Activated naive CD4-positive, alpha-beta T cell treated with anti-CD3 and anti-CD28 coated beads, Interleukin-2, amount 50 U/mL, for 24 hours (primary cell): ENCODE data around the gene ACBD3.

Source experiments
- H3K27ac Mint-ChIP-seq: one replicate; pipeline ENCODE4 v1.8.0; 2021; ENCODE audit warnings: mild to moderate bottlenecking, mixed read lengths
- H3K27me3 Mint-ChIP-seq: one replicate; pipeline ENCODE4 v1.8.0; 2021; ENCODE audit warnings: mixed read lengths
- H3K36me3 Mint-ChIP-seq: one replicate; pipeline ENCODE4 v1.8.0; 2021; ENCODE audit warnings: mixed read lengths
- H3K4me1 Mint-ChIP-seq: one replicate; pipeline ENCODE4 v1.8.0; 2021; ENCODE audit warnings: mixed read lengths
- H3K4me3 Mint-ChIP-seq: one replicate; pipeline ENCODE4 v1.8.0; 2021; ENCODE audit warnings: mild to moderate bottlenecking, mixed read lengths
- H3K9me3 Mint-ChIP-seq: one replicate; pipeline ENCODE4 v1.8.0; 2021; ENCODE audit warnings: mixed read lengths

The ACBD3 gene

DNA sequence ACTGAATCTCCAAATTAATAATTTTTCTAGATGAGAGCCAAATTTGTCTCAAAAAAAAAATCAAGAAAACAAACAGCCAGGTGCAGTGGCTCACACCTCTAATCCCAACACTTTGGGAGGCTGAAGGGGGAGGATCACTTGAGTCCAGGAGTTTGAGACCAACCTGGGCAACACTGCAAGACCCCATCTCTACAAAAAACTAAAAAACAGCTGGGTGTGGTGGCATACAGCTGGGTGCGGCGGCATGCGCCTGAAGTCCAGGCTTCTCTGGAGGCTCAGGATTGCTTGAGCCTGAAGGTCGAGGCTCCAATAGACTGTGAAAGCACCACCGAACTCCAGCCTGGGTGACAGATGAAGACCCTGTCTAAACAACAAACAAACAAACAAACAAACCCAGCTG, 14.0 kb downstream of the ACBD3 start:
- H3K4me3 Mint-ChIP-seq: no peak overlapping the region
- H3K4me1 Mint-ChIP-seq: peaks cover 39% of the 10 kb centered on the region
- H3K9me3 Mint-ChIP-seq: no peaks in the 10 kb centered on the region
- H3K27ac Mint-ChIP-seq: no peak overlapping the region
- peaks cover 3% of the 10 kb centered on the region for H3K36me3 Mint-ChIP-seq
- no peaks in the 10 kb centered on the region for H3K27me3 Mint-ChIP-seq

DNA sequence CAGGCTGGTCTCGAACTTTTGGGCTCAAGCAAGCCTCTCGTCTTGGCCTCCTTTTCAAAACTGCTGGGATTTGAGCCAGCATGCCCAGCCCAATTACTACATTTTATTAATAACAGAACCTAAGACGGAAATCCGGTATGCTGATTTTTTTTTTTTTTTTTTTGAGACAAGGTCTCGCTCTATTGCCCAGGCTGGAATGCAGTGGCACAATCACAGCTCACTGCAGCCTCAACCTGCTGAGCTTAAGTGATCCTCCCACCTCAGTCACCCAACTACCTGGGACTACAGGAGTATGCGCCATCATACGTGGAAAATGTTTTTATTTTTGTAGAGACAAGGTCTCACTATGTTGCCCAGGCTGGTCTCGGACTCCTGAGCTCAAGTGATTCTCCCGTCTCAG, 20.2 kb downstream of the ACBD3 start:
- Mint-ChIP-seq H3K36me3 (peaks cover 10% of the 10 kb centered on the region), H3K27me3 (no peaks in the 10 kb centered on the region)

DNA sequence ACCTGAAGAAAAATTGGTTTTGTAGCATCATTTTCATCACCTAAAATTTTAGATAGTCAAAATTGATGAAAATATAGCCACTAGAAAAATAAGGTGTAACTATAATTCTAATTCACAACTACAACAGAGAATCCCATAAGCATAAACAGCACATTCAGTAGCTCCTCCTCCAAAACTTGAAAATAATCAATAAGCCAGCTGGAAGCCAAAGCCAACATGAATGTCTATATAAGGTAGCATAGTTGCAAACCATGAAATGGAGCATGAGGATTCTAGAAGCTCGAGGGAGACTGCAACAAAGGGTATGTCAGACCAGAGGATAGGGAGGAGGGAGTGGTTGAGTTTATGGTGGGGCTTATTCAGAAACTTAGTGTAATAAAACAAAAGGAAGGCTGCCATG, 22.4 kb downstream of the ACBD3 start:
- Mint-ChIP-seq H3K4me3 (no peak overlapping the region), H3K4me1 (peaks cover 19% of the 10 kb centered on the region), H3K27me3 (no peaks in the 10 kb centered on the region)

More for the DNA sequence above, 20.2 kb downstream of the ACBD3 start:
- H3K27ac Mint-ChIP-seq: no peak overlapping the region
- H3K9me3 Mint-ChIP-seq: no peaks in the 10 kb centered on the region
- H3K4me3 Mint-ChIP-seq: no peak overlapping the region
- H3K4me1 Mint-ChIP-seq: peaks cover 13% of the 10 kb centered on the region

DNA sequence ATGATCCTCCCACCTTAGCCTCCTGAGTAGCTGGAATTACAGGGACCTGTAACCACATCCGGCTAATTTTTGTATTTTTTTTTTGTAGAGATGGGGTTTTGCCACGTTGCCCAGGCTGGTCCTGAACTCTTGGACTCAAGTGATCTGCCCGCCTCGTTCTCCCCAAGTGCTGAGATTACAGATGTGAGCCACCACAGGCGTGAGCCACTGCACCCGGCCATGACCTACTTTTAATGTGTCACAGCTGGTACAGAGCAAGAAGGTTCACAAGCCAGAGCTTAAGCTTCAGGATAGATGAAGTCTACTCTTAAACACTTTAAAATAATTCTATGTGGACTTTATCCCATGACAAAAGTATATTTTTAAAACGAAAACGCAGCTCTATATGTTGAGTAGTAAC, 23.6 kb downstream of the ACBD3 start:
- H3K4me1 Mint-ChIP-seq: peaks cover 18% of the 10 kb centered on the region
- H3K4me3 Mint-ChIP-seq: no peak overlapping the region
- no peaks in the 10 kb centered on the region for H3K27me3 Mint-ChIP-seq
- H3K9me3 Mint-ChIP-seq: no peaks in the 10 kb centered on the region
- H3K36me3 Mint-ChIP-seq: peaks cover 16% of the 10 kb centered on the region
- H3K27ac Mint-ChIP-seq: no peak overlapping the region

More for the DNA sequence above, 22.4 kb downstream of the ACBD3 start:
- Mint-ChIP-seq H3K27ac (no peak overlapping the region), H3K9me3 (no peaks in the 10 kb centered on the region), H3K36me3 (peaks cover 13% of the 10 kb centered on the region)

DNA sequence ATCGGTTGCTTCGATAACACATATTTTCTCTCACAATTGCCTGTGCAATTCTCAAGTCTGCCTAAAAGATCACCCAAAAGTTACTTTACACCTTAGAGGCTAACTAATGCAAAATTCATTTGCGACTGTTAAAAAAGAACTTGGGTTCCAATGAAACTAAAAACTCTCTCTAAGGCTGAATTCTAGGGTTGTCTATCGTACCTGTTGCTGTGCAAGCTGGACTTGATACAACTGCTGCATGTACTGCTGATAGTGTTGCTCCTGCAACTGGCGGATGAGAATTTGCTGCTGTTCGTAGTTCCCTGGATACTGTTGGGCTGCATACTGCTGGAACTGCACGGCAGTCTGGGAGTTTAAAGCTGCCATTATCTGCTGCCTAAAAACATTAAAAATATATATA, 27.6 kb downstream of the ACBD3 start:
- Mint-ChIP-seq H3K27me3 (no peaks in the 10 kb centered on the region), H3K36me3 (peaks cover 18% of the 10 kb centered on the region)

DNA sequence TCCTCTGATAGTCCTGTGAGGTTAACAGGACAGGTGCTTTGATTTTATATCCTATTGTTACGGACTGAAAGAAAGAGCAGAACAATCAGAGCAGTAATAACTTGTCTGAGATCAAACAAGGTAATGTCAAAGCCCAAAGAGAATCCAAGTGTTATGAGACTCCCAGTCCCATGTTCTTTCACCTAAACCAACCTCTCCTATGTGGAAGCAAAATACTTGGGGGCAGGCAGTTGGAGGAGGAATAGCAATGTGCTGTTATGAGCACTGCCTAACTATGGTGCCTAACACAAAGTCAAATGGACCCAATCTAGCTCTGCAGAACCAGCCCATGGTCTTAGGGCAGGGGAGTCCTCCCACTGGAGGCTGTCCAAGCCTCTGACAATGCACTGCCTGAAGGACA, 28.1 kb downstream of the ACBD3 start:
- H3K9me3 Mint-ChIP-seq: no peaks in the 10 kb centered on the region
- no peak overlapping the region for H3K4me3 Mint-ChIP-seq
- peaks cover 16% of the 10 kb centered on the region for H3K36me3 Mint-ChIP-seq
- no peak overlapping the region for H3K27ac Mint-ChIP-seq
- no peaks in the 10 kb centered on the region for H3K27me3 Mint-ChIP-seq
- peaks cover 23% of the 10 kb centered on the region for H3K4me1 Mint-ChIP-seq

More for the DNA sequence above, 27.6 kb downstream of the ACBD3 start:
- Mint-ChIP-seq H3K27ac (no peak overlapping the region), H3K4me1 (peaks cover 23% of the 10 kb centered on the region), H3K9me3 (no peaks in the 10 kb centered on the region), H3K4me3 (no peak overlapping the region)

DNA sequence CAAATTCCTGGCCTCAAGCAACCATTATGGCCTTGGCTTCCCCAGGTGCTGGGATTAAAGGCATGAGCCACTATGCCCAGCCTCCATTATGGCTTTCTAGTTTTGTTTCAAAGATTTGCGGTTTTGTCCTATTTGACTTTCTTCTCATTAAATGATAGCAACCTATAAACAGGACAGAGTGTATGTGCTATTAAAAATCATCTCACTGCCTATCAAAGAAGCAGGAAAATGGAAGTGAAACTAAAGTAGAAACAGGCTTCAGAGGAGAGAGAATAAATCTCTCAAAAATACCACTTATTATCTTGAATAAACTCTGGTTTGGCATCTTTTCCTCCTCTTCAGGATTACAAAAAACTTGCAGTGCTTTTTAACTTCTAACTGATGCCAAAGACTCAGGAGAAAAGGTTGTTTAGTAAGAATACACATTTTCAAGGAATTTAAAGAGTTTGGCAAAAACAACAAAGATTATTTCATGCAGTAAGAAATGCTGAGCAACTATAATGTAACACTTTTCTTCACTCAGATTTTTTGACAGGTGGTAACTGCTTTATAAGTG, 28.7 kb downstream of the ACBD3 start:
- no peak overlapping the region for H3K4me3 Mint-ChIP-seq
- peaks cover 23% of the 10 kb centered on the region for H3K4me1 Mint-ChIP-seq
- peaks cover 18% of the 10 kb centered on the region for H3K36me3 Mint-ChIP-seq
- H3K9me3 Mint-ChIP-seq: no peaks in the 10 kb centered on the region
- no peaks in the 10 kb centered on the region for H3K27me3 Mint-ChIP-seq
- no peak overlapping the region for H3K27ac Mint-ChIP-seq

DNA sequence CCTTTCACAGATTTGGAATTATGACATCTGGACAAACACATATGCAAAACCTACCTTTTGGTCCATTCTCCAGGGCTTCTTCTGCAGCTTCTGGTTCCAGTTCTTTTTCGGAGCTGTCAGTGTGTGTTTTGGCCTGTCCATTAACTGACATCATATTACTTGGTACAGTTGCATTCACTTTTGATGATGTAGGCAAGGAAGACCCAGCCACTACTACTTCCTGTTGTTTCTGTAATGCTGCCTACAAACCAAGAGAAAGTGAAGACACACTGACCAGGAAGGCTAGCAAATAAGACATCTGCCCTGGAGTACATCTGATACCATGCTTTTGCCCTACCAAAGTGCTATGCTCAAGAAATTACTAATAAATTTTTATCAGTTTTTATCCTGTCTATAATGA, 31.9 kb downstream of the ACBD3 start:
- Mint-ChIP-seq H3K36me3 (peaks cover 12% of the 10 kb centered on the region), H3K9me3 (no peaks in the 10 kb centered on the region), H3K27me3 (no peaks in the 10 kb centered on the region), H3K27ac (peak overlapping the region; percentile 17), H3K4me3 (no peak overlapping the region), H3K4me1 (peaks cover 17% of the 10 kb centered on the region)

DNA sequence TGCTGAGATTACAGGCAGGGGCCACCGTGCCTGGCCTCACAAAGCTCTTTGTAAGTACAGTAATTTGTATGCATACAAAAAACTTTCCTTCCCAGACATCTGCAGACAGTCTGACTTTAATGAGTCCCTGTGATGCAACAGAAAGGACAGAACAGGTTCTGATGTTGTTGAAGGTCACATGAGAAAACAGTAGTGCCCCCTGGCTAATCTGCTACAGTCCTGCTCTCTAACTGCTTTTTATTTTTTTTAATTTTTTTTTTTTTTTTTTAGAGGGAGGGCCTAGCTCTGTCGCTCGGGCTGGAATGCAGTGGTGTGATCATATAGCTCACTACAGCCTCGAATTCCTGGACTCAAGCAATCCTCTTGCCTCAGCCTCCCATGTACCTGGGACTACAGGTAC, 36.7 kb downstream of the ACBD3 start:
- no peak overlapping the region for H3K4me3 Mint-ChIP-seq
- H3K9me3 Mint-ChIP-seq: no peaks in the 10 kb centered on the region
- H3K36me3 Mint-ChIP-seq: peaks cover 13% of the 10 kb centered on the region
- no peak overlapping the region for H3K27ac Mint-ChIP-seq
- no peaks in the 10 kb centered on the region for H3K27me3 Mint-ChIP-seq
- H3K4me1 Mint-ChIP-seq: no peaks in the 10 kb centered on the region

DNA sequence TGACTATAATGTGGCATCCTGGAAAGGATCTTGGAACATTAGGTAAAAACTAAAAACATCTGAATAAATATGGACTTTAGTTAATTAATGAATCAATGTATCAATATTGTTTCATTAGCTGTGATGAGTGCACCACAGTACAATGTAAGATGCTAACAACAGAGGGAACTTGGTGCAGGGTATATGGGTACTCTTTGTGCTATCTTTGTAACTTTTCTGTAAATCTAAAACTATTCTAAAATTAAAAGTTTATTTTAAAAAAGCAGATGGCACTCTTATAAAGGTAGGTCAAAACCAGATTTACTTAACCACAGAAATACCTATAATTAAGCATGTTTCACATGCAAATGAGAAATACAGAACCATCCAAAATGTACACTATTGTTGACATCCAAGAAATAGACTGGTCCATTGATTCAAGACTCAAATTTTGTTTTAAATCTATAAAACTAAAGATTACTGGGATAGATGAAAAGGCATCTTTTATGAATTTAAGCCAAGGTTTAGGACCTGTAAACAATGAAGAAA, 38.4 kb downstream of the ACBD3 start:
- peaks cover 15% of the 10 kb centered on the region for H3K36me3 Mint-ChIP-seq
- no peak overlapping the region for H3K4me3 Mint-ChIP-seq
- H3K27ac Mint-ChIP-seq: no peak overlapping the region
- no peaks in the 10 kb centered on the region for H3K9me3 Mint-ChIP-seq
- H3K4me1 Mint-ChIP-seq: no peaks in the 10 kb centered on the region
- H3K27me3 Mint-ChIP-seq: no peaks in the 10 kb centered on the region

DNA sequence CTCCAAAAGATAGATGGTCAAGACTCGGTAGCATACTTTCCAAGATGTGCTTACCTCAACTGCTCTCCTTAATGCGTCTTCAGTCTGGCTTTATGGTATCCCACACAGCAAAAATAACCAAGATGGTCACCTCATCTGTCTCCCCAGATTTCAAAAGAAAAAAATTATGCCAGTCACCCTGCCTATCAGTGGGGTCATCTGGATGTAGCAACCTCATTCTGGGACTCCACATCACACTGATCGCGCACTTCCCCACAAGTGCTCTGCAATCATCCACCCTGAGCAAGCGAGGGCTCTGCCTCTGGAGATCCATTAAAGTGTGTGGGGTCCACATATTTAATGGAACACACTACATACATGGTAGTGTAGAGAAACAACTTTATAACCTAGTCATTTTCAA, 42.5 kb downstream of the ACBD3 start:
- no peaks in the 10 kb centered on the region for H3K4me1 Mint-ChIP-seq
- no peak overlapping the region for H3K27ac Mint-ChIP-seq
- peaks cover 11% of the 10 kb centered on the region for H3K36me3 Mint-ChIP-seq
- H3K9me3 Mint-ChIP-seq: no peaks in the 10 kb centered on the region
- no peak overlapping the region for H3K4me3 Mint-ChIP-seq
- no peaks in the 10 kb centered on the region for H3K27me3 Mint-ChIP-seq

DNA sequence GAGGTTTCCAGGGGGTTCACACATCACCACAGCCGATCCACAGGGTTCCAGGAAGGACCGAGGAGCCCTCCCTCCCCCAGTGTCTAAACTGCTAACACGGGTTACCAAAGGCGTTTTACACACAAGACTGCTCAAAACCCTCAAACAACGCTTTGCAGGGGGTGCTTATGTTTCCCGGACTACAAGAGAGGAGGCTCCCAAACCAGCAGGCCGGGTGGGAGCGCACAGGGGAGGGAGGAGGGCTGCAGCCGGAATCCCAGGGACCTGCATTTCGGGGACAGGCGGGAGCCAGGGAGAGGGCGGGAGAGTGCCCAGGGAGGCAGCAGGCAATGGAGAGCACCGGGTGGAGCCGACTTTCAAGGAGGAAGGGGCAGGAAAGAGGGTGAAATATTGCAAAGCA, 50.8 kb downstream of the ACBD3 start:
- no peak overlapping the region for H3K4me3 Mint-ChIP-seq
- H3K27me3 Mint-ChIP-seq: no peaks in the 10 kb centered on the region
- no peaks in the 10 kb centered on the region for H3K9me3 Mint-ChIP-seq
- no peaks in the 10 kb centered on the region for H3K4me1 Mint-ChIP-seq
- H3K27ac Mint-ChIP-seq: no peak overlapping the region
- no peaks in the 10 kb centered on the region for H3K36me3 Mint-ChIP-seq

DNA sequence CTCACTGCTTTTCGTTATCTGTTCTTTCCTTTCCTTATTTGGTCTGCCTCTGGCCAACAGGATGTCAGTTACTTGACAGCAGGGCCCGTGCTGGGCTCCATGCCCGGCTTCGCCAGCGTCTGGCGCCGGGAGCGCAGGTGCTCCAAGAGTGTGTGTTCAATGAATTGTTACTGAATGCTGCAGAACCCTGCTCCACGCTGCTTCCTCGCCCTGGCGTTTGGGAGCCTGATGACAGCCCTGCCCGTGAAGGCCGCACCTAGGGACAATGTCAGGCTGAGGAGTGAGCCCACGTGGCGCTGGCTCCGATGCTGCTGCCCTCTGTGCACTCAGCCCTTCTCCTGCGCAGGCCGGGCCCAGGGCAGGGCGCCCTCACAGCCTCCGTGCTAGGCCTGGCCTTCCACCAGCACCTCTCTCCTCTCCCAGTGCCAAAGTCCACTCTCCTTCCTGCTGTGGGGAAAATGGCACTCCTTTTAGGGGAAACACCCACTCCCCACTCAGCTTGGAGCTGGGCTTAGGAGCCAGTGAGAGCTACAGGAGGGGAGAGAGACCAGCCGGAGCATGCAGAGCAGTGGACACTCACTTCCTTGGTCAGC, 51.4 kb downstream of the ACBD3 start:
- no peak overlapping the region for H3K4me3 Mint-ChIP-seq
- H3K36me3 Mint-ChIP-seq: no peaks in the 10 kb centered on the region
- H3K9me3 Mint-ChIP-seq: no peaks in the 10 kb centered on the region
- H3K4me1 Mint-ChIP-seq: no peaks in the 10 kb centered on the region
- H3K27me3 Mint-ChIP-seq: no peaks in the 10 kb centered on the region
- no peak overlapping the region for H3K27ac Mint-ChIP-seq

DNA sequence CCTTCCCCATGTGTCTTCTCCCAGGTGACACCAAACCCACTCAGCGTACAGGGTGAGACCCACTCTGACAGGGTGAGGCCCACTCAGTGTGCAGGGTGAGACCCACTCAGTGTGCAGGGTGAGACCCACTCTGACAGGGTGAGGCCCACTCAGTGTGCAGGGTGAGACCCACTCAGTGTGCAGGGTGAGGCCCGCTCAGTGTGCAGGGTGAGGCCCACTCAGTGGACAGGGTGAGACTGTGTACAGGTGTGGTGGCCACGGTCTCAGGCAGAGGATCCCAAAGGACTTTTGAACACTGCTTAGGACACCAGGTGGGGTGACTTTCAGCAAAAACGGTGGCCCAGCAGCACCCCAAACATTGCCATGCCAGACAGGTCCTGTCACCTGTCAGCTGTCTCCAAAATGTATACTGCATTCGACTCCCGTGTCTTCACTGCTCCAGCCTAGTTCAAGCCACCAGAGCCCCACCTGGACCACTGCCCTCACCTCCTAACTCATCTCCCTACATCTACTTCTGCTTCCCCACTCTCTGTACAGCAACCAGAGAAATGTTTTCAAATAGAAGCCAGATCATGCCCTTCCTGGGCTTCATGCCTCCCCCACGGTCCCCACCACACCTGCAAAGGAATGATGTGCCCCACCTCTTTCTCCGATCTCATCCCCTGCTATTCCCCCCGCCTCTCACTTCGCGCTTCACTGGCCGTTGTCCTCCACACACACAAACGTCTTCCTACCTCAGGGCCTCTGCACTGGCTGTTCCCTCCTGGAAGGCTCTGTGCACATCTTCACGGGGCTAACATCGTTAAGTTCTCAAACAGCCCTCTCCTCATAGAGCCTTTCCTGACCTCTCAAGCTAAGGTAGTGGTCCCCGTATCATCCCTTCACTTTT, 52.1 kb downstream of the ACBD3 start:
- no peak overlapping the region for H3K4me3 Mint-ChIP-seq
- H3K27ac Mint-ChIP-seq: peak overlapping the region; percentile 23
- H3K9me3 Mint-ChIP-seq: no peaks in the 10 kb centered on the region
- no peaks in the 10 kb centered on the region for H3K27me3 Mint-ChIP-seq
- no peaks in the 10 kb centered on the region for H3K4me1 Mint-ChIP-seq
- H3K36me3 Mint-ChIP-seq: no peaks in the 10 kb centered on the region

DNA sequence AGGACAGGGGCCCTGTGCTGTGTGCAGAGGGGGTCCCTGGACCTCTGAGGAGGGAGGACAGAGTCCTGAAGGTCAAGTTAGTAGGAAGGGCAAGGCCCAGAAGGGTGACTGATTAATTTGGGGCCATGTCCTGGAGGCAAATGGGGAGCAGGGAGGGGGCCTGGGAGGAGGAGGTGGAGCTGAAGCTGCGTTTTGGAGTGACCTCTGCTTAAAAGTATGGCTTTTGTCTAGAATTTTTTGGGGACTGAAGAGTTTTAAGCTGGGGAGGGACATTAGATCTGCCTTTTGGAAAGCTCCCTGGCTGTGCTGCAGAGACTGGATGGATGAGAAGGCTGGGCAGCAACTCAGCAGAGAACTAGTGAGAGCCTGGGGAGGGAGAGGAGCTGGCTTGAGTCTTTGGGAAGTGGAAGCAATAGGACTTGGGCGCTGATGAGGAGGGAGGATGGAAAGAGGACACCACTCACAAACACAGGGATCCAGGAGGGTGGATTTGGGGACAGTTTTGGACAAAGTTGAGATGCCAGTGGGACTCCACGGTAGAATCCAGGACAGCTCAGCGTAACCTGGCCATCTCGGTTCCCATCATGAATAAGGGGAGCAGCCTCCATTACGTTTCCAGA, 52.9 kb downstream of the ACBD3 start:
- Mint-ChIP-seq H3K9me3 (no peaks in the 10 kb centered on the region), H3K4me3 (no peak overlapping the region), H3K36me3 (no peaks in the 10 kb centered on the region), H3K4me1 (no peaks in the 10 kb centered on the region), H3K27ac (no peak overlapping the region), H3K27me3 (no peaks in the 10 kb centered on the region)
